K562 (cell line): ENCODE measurements around the gene SUDS3. TPM values are rescaled to one million over a fixed set of nuclear protein-coding genes. Genes with fewer than 3 reads are reported as not detected.

ENCODE experiments used
- ARID3A ChIP-seq: IDR thresholded peaks from 2 replicates; pipeline ENCODE4 v1.6.1; 2012; ENCODE audit warnings: low read depth, low read length, improper control_type of control experiment, borderline replicate concordance
- ASH1L ChIP-seq: fragments of 450-650 bp; IDR thresholded peaks from 2 replicates; pipeline ENCODE4 v1.6.1; 2018; ENCODE audit warnings: borderline replicate concordance, mild to moderate bottlenecking, low read depth; ENCODE audit not compliant: partially characterized antibody
- BRF2 ChIP-seq: IDR thresholded peaks from 3 replicates; pipeline ENCODE4 v1.6.1; 2011; ENCODE audit warnings: borderline replicate concordance, mild to moderate bottlenecking; ENCODE audit not compliant: insufficient read length, insufficient read depth
- CSDE1 ChIP-seq, 2 experiments: fragments of 450-650 bp; IDR thresholded peaks; 2 replicates each; pipeline ENCODE4 v1.6.1; 2016; ENCODE audit warnings: mild to moderate bottlenecking in 1 of 2
- GTF2F1 ChIP-seq: IDR thresholded peaks from 2 replicates; pipeline ENCODE4 v1.6.1; 2011; ENCODE audit warnings: low read depth, low read length, improper control_type of control experiment
- HLTF ChIP-seq: fragments of 450-650 bp; IDR thresholded peaks from 2 replicates; pipeline ENCODE4 v1.6.1; 2016
- KDM5B ChIP-seq: fragments of 200-600 bp; sonication (generic); IDR thresholded peaks from 2 replicates; pipeline ENCODE4 v1.6.1; 2012; ENCODE audit warnings: low read depth, mild to moderate bottlenecking, moderate library complexity, low read length, control low read depth, inconsistent platforms; ENCODE audit not compliant: insufficient replicate concordance
- LCOR ChIP-seq: sonication (generic); formaldehyde crosslinking; IDR thresholded peaks from 2 replicates; pipeline ENCODE4 v1.8.0; 2022; ENCODE audit warnings: mild to moderate bottlenecking, missing genetic modification reagents
- MCM5 ChIP-seq: fragments of 450-650 bp; IDR thresholded peaks from 2 replicates; pipeline ENCODE4 v1.6.1; 2016; ENCODE audit warnings: low read depth
- MNT ChIP-seq, 2 experiments: fragments of 450-650 bp; conservative IDR thresholded peaks; 2 replicates each; pipeline ENCODE4 v1.6.1; 2017; ENCODE audit warnings: mild to moderate bottlenecking in 2 of 2, moderate library complexity in 2 of 2
- NFE2L1 ChIP-seq: fragments of 450-650 bp; IDR thresholded peaks from 2 replicates; pipeline ENCODE4 v1.6.1; 2016; ENCODE audit warnings: missing genetic modification characterization, low read depth, mild to moderate bottlenecking, missing compliant biosample characterization, moderate library complexity, borderline replicate concordance
- POU5F1 ChIP-seq: fragments of 150-350 bp; IDR thresholded peaks from 2 replicates; pipeline ENCODE4 v1.6.1; 2014; ENCODE audit warnings: borderline replicate concordance, low read length, low read depth, mild to moderate bottlenecking; ENCODE audit not compliant: partially characterized antibody
- PTRF ChIP-seq: fragments of 450-650 bp; IDR thresholded peaks from 2 replicates; pipeline ENCODE4 v1.6.1; 2016; ENCODE audit warnings: mild to moderate bottlenecking, missing genetic modification characterization, missing compliant biosample characterization
- SAFB2 ChIP-seq: fragments of 200-400 bp; formaldehyde crosslinking; IDR thresholded peaks from 2 replicates; pipeline ENCODE4 v1.6.1; 2018; ENCODE audit warnings: borderline replicate concordance, low read length, low read depth, moderate library complexity; ENCODE audit not compliant: severe bottlenecking
- SRSF1 ChIP-seq: fragments of 200-400 bp; formaldehyde crosslinking; IDR thresholded peaks from 2 replicates; pipeline ENCODE4 v1.6.1; 2017; ENCODE audit warnings: mild to moderate bottlenecking, low read depth, low read length, moderate library complexity
- TCF3 ChIP-seq: sonication (generic); formaldehyde crosslinking; IDR thresholded peaks from 2 replicates; pipeline ENCODE4 v1.4.0; 2020; ENCODE audit warnings: mild to moderate bottlenecking, missing genetic modification reagents
- THRAP3 ChIP-seq: fragments of 450-650 bp; IDR thresholded peaks from 2 replicates; pipeline ENCODE4 v1.6.1; 2016; ENCODE audit warnings: mild to moderate bottlenecking, inconsistent platforms, borderline replicate concordance
- YY1 ChIP-seq, 3 experiments: IDR thresholded peaks; 2 replicates each; pipeline ENCODE4 v1.6.1; 2011; ENCODE audit warnings: low read length in 2 of 3, mild to moderate bottlenecking in 2 of 3, moderate library complexity in 2 of 3, borderline replicate concordance in 1 of 3, control low read depth in 1 of 3, low read depth in 1 of 3; ENCODE audit not compliant: insufficient read depth in 3 of 3, insufficient replicate concordance in 2 of 3, control insufficient read depth in 1 of 3, insufficient read length in 1 of 3; ENCODE audit errors: extremely low read depth in 1 of 3
- ZBTB34 ChIP-seq: fragments of 250-450 bp; sonication (Bioruptor Pico); IDR thresholded peaks from 2 replicates; pipeline ENCODE4 v1.8.0; 2021; ENCODE audit warnings: mild to moderate bottlenecking, moderate library complexity
- ZNF217 ChIP-seq: sonication (generic); formaldehyde crosslinking; IDR thresholded peaks from 2 replicates; pipeline ENCODE4 v1.8.0; 2022; ENCODE audit warnings: mild to moderate bottlenecking, missing genetic modification reagents
- ZNF224 ChIP-seq: sonication (generic); formaldehyde crosslinking; IDR thresholded peaks from 2 replicates; pipeline ENCODE4 v1.8.0; 2022; ENCODE audit warnings: mild to moderate bottlenecking, missing genetic modification reagents
- polyA plus RNA-seq, 8 experiments: library from polyadenylated mRNA; depleted of rRNA in 4 of 8; stranded (reverse) in 5 of 8; unstranded in 3 of 8; fragments of >200 nt; fragmentation: Nextera tagmentation in 2 of 8; fragmentation: Illumina TruSeq in 1 of 8; extraction: Ambion mirVana in 2 of 8; extraction: Trizol in 1 of 8; gene quantifications; 2 replicates each; pipeline versions ENCODE4 v1.2.1 to v1.2.3, GENCODE V29; 2011 to 2014; ENCODE audit warnings: inconsistent platforms in 1 of 8, missing spikeins in 1 of 8
- total RNA-seq, 7 experiments: library from RNA; depleted of rRNA in 6 of 7; stranded (reverse); fragments of >200 nt in 6 of 7; fragmentation: Illumina TruSeq in 2 of 7; extraction: Trizol in 2 of 7; gene quantifications; 2 replicates each; pipeline versions ENCODE4 v1.2.1 to v1.2.3, GENCODE V29; 2011 to 2021; ENCODE audit warnings: low replicate concordance in 1 of 7

Gene SUDS3
- total and polyA plus RNA-seq, 9 of the 15 experiments (the other 6 are each of a cell fraction or from before 2014, with no cell fraction given), result 6.6 to 30.5 (median 23.3) TPM

- TF ChIP-seq NFE2L1 (tag) (no peak), MCM5 (no peak), LCOR (no peak), BRF2 (no peak), TCF3 (no peak), GTF2F1 (no peak), CSDE1 (IDR thresholded peaks at IDR 0.05) (no peak), THRAP3 (no peak; the same call in 1 of the 2 replicates), PTRF (tag) (no peak), ZNF224 (CRISPR knock-in tag) (no peak), SAFB2 (no peak), ARID3A (peak; percentile 98), ZBTB34 (no peak), KDM5B (no peak), ASH1L (no peak), HLTF (no peak), MNT (conservative IDR thresholded peaks at IDR 0.05) (peak; percentile 95 to 97), YY1 (IDR thresholded peaks at IDR 0.05; ENCODE audit: borderline replicate concordance in 1 of 3, control insufficient read depth in 1 of 3, extremely low read depth in 1 of 3, insufficient read depth in 3 of 3, insufficient read length in 1 of 3, insufficient replicate concordance in 2 of 3, low read depth in 1 of 3, low read length in 2 of 3) (peak in 1 of 3 experiments; percentile 68), POU5F1 (no peak), SRSF1 (no peak), ZNF217 (CRISPR knock-in tag) (no peak)
Observed at GRCh38 chr12:118357257-118358007, 18.9 kb upstream of the SUDS3 start (continued).
